GM18520 (cell line): Measurements from ENCODE around the gene RIT2.

ENCODE experiments used
- ATAC-seq: cut with Tn5 transposase; IDR thresholded peaks from one replicate; pipeline ENCODE4 v1.9.1; 2021; ENCODE audit not compliant: unreplicated experiment

The RIT2 gene

GRCh38 chr18:43115076-43115921 lies at the start of gene RIT2:
Gene RIT2, minus strand, starts transcription at chr18:43115685.
- no peak for ATAC-seq

- ATAC-seq: no peak
These were observed 46.0 kb upstream of the RIT2 start for GRCh38 chr18:43161528-43161927.

GRCh38 chr18:43160509-43160908 lies 45.0 kb upstream of the RIT2 start:
- no peak for ATAC-seq

- no peak for ATAC-seq
These were observed 44.4 kb upstream of the RIT2 start for GRCh38 chr18:43159926-43160325.

- no peak for ATAC-seq
These were observed 43.7 kb upstream of the RIT2 start for GRCh38 chr18:43159086-43159770.

GRCh38 chr18:43158381-43158780 lies 42.9 kb upstream of the RIT2 start:
- ATAC-seq: no peak

- ATAC-seq: no peak
These were observed 40.4 kb upstream of the RIT2 start for GRCh38 chr18:43155842-43156241.

GRCh38 chr18:43148231-43148630 lies 32.7 kb upstream of the RIT2 start:
- no peak for ATAC-seq

- ATAC-seq: no peak
These were observed 25.7 kb upstream of the RIT2 start for GRCh38 chr18:43141208-43141607.

- no peak for ATAC-seq
These were observed 23.9 kb upstream of the RIT2 start for GRCh38 chr18:43139288-43139946.

- ATAC-seq: no peak
These were observed 19.4 kb upstream of the RIT2 start for GRCh38 chr18:43134876-43135275.

- ATAC-seq: no peak
These were observed 15.3 kb upstream of the RIT2 start for GRCh38 chr18:43130716-43131260.

GRCh38 chr18:43129946-43130524 lies 14.6 kb upstream of the RIT2 start:
- ATAC-seq: no peak

- no peak for ATAC-seq
These were observed 10.0 kb upstream of the RIT2 start for GRCh38 chr18:43125471-43125870.

GRCh38 chr18:43122955-43123354 lies 7.5 kb upstream of the RIT2 start:
- ATAC-seq: no peak

- no peak for ATAC-seq
These were observed 1.3 kb upstream of the RIT2 start for GRCh38 chr18:43116699-43117294.

- no peak for ATAC-seq
These were observed 2.1 kb downstream of the RIT2 start for GRCh38 chr18:43113220-43113895.

GRCh38 chr18:43108882-43109281 lies 6.6 kb downstream of the RIT2 start:
- ATAC-seq: no peak

- no peak for ATAC-seq
These were observed 7.0 kb downstream of the RIT2 start for GRCh38 chr18:43108469-43108868.

GRCh38 chr18:43093646-43094045 lies 21.8 kb downstream of the RIT2 start:
- no peak for ATAC-seq
